ENCODE measurements around the gene MRTFB.
"Not testable (repeated sequence)": the region's sequence is repeated elsewhere in the genome, so short reads cannot be mapped to it uniquely, and the experiment has no call there.

MRTFB gene

GRCh38 chr16:14070877-14071575 lies at the start of gene MRTFB:
TSS of gene MRTFB (plus strand) at chr16:14071319. CDS start at chr16:14140607, 69,288 bp downstream.
- H3K36me3 ChIP-seq (ENCODE audit: control insufficient read depth, insufficient read depth, low read length), result no peaks in the 10 kb centered on the region
- peak; percentile 54 for DNase-seq (ENCODE audit: low read depth, low spot score)
- H3K27ac ChIP-seq (ENCODE audit: low read length), result no peak within 1 kb of the TSS
- peak within 1 kb of the TSS; percentile 51 for H3K4me3 ChIP-seq (ENCODE audit: low read length)
- H3K9me3 ChIP-seq (ENCODE audit: control insufficient read depth, insufficient read depth, low read length), result no peaks in the 10 kb centered on the region
- no peaks in the 10 kb centered on the region for H3K27me3 ChIP-seq (ENCODE audit: control insufficient read depth, insufficient read depth, low read length)
- WGBS (ENCODE audit: insufficient coverage, insufficient read length), result no CpG with 5 or more reads among the region's 86 CpGs
- peaks cover 4% of the 10 kb centered on the region; the same call in 1 of the 2 replicates for H3K4me1 ChIP-seq (ENCODE audit: control insufficient read depth, insufficient read depth, low read length)

- DNase-seq (ENCODE audit: low read depth, low spot score); H3K36me3 ChIP-seq (ENCODE audit: control insufficient read depth, insufficient read depth, low read length); H3K4me1 ChIP-seq (ENCODE audit: control insufficient read depth, insufficient read depth, low read length); H3K27ac ChIP-seq (ENCODE audit: low read length); H3K9me3 ChIP-seq (ENCODE audit: control insufficient read depth, insufficient read depth, low read length); H3K27me3 ChIP-seq (ENCODE audit: control insufficient read depth, insufficient read depth, low read length); H3K4me3 ChIP-seq (ENCODE audit: low read length): not testable (repeated sequence)
- no CpG with 5 or more reads among the region's 4 CpGs for WGBS (ENCODE audit: insufficient coverage, insufficient read length)
Measured at GRCh38 chr16:14023526-14023925, 47.6 kb upstream of the MRTFB start.

DNA sequence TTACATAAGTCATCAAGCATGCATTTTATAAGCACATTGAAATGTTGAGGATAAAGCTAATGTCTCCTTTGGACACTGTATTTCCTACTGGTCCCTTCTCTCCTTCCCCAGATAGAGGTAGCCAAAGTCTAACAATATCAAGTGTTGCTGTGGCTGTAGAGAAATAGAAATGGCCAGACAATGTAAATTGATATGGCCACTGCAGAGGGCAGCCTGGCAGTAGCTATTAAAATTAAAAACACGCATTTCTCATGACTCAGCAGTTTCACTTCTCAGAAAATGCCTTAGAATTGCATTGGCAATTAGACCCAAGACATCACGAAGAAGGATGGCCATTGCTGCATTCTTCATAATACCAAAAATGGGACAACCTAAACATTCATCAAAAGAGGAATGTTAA lies 46.8 kb upstream of the MRTFB start:
- Histone ChIP-seq H3K27ac (ENCODE audit: low read length) (no peak overlapping the region), H3K9me3 (ENCODE audit: control insufficient read depth, insufficient read depth, low read length) (no peaks in the 10 kb centered on the region), H3K27me3 (ENCODE audit: control insufficient read depth, insufficient read depth, low read length) (no peaks in the 10 kb centered on the region), H3K4me3 (ENCODE audit: low read length) (no peak overlapping the region), H3K36me3 (ENCODE audit: control insufficient read depth, insufficient read depth, low read length) (no peaks in the 10 kb centered on the region), H3K4me1 (ENCODE audit: control insufficient read depth, insufficient read depth, low read length) (no peaks in the 10 kb centered on the region)
- no CpG with 5 or more reads among the region's 2 CpGs for WGBS (ENCODE audit: insufficient coverage, insufficient read length)
- DNase-seq (ENCODE audit: low read depth, low spot score), result no peak

GRCh38 chr16:14026572-14027285 lies 44.4 kb upstream of the MRTFB start:
- WGBS (ENCODE audit: insufficient coverage, insufficient read length), result no CpG with 5 or more reads among the region's 3 CpGs
- Histone ChIP-seq H3K9me3 (ENCODE audit: control insufficient read depth, insufficient read depth, low read length) (no peaks in the 10 kb centered on the region), H3K27ac (ENCODE audit: low read length) (no peak overlapping the region), H3K4me1 (ENCODE audit: control insufficient read depth, insufficient read depth, low read length) (no peaks in the 10 kb centered on the region), H3K4me3 (ENCODE audit: low read length) (no peak overlapping the region), H3K36me3 (ENCODE audit: control insufficient read depth, insufficient read depth, low read length) (no peaks in the 10 kb centered on the region), H3K27me3 (ENCODE audit: control insufficient read depth, insufficient read depth, low read length) (no peaks in the 10 kb centered on the region)
- DNase-seq (ENCODE audit: low read depth, low spot score), result no peak

DNA sequence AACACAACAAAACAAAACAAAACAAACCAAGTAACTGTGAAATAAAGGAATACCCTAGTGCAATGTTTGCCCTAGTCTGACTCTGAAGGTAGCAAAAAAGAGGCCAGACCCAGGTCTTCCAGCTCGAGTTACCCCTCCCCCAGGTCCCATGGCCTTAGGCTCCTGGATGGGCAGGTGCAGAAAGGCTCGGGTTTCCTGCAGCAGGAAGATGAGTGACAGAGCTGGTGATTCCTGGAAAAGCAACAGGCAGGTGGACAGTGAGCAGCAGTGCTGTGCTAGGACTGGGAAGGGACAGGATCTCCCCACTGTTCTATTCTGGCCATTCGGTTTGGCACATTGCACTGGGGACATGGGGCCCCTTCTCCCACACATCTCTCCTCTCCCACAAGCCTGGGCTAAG lies 42.9 kb upstream of the MRTFB start:
- Histone ChIP-seq H3K36me3 (ENCODE audit: control insufficient read depth, insufficient read depth, low read length) (no peaks in the 10 kb centered on the region), H3K4me1 (ENCODE audit: control insufficient read depth, insufficient read depth, low read length) (no peaks in the 10 kb centered on the region), H3K9me3 (ENCODE audit: control insufficient read depth, insufficient read depth, low read length) (no peaks in the 10 kb centered on the region), H3K27me3 (ENCODE audit: control insufficient read depth, insufficient read depth, low read length) (no peaks in the 10 kb centered on the region), H3K27ac (ENCODE audit: low read length) (no peak overlapping the region), H3K4me3 (ENCODE audit: low read length) (no peak overlapping the region)
- DNase-seq (ENCODE audit: low read depth, low spot score), result no peak
- WGBS (ENCODE audit: insufficient coverage, insufficient read length), result no CpG with 5 or more reads among the region's 3 CpGs

DNA sequence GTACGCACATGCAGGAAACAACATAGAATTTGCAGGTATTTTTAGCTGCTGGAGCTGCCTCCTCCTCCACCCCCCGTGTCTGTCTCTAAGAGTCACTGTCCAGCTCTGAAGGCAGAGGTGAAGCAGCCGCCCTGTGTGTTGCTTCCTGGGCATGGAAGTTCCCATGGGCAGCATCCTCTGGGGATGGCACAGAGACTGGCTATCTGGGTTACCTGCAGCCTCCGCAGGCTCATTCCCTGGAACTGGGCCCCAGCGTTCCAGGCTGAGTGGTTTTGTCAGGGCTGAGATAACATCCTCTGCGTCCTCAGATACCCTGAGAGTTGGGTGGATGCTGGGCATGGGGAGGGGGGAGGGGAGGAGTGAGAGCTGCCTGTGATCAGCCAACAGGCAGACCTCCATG lies 41.5 kb upstream of the MRTFB start:
- no peaks in the 10 kb centered on the region for H3K36me3 ChIP-seq (ENCODE audit: control insufficient read depth, insufficient read depth, low read length)
- H3K4me1 ChIP-seq (ENCODE audit: control insufficient read depth, insufficient read depth, low read length), result no peaks in the 10 kb centered on the region
- no peaks in the 10 kb centered on the region for H3K27me3 ChIP-seq (ENCODE audit: control insufficient read depth, insufficient read depth, low read length)
- H3K27ac ChIP-seq (ENCODE audit: low read length), result no peak overlapping the region
- no peak for DNase-seq (ENCODE audit: low read depth, low spot score)
- no CpG with 5 or more reads among the region's 6 CpGs for WGBS (ENCODE audit: insufficient coverage, insufficient read length)
- H3K9me3 ChIP-seq (ENCODE audit: control insufficient read depth, insufficient read depth, low read length), result no peaks in the 10 kb centered on the region
- no peak overlapping the region for H3K4me3 ChIP-seq (ENCODE audit: low read length)

DNA sequence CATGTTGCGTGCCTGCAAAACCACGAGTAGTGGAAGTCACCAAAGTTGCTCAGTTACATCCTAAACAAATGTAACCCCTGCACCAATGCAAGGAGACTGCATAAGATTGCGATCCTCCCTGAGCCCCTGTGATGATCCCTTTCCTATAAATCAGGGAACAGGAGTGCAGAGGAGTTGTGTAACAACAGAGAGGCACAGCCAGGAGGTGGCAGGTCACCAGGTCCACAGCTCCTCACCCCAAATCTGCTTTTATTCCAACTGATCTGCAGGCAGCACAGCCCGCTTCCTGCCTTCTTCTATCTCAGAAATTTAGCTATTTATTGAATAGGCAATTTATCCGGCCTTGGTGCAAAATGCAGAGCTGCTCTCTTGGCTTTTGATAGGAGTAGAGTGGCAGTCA lies 36.0 kb upstream of the MRTFB start:
- Histone ChIP-seq H3K4me3 (ENCODE audit: low read length) (no peak overlapping the region), H3K36me3 (ENCODE audit: control insufficient read depth, insufficient read depth, low read length) (no peaks in the 10 kb centered on the region), H3K27me3 (ENCODE audit: control insufficient read depth, insufficient read depth, low read length) (no peaks in the 10 kb centered on the region), H3K9me3 (ENCODE audit: control insufficient read depth, insufficient read depth, low read length) (peaks cover 2% of the 10 kb centered on the region), H3K27ac (ENCODE audit: low read length) (no peak overlapping the region), H3K4me1 (ENCODE audit: control insufficient read depth, insufficient read depth, low read length) (no peaks in the 10 kb centered on the region)
- no CpG with 5 or more reads among the region's 5 CpGs for WGBS (ENCODE audit: insufficient coverage, insufficient read length)
- no peak for DNase-seq (ENCODE audit: low read depth, low spot score)

DNA sequence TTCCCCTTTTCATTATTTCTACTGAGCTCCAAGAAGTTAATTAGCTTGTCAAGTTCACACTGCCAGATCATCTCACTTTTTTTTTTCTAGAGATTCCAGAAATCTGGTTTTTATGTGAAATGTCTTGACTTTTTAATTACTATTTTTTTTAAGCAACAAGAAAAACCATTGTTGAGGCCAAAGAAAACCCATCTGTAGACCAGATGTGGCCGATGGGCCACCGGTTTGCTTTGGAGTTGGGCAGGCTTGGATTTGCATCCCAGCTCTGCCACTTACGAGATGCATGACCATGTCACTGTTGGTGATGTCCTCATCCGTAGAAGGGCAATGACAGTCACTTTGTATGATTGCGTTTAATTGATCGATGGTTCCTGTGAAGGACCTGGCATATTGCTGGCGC lies 34.2 kb upstream of the MRTFB start:
- Histone ChIP-seq H3K36me3 (ENCODE audit: control insufficient read depth, insufficient read depth, low read length) (no peaks in the 10 kb centered on the region), H3K4me1 (ENCODE audit: control insufficient read depth, insufficient read depth, low read length) (no peaks in the 10 kb centered on the region), H3K27ac (ENCODE audit: low read length) (no peak overlapping the region), H3K4me3 (ENCODE audit: low read length) (no peak overlapping the region), H3K27me3 (ENCODE audit: control insufficient read depth, insufficient read depth, low read length) (no peaks in the 10 kb centered on the region), H3K9me3 (ENCODE audit: control insufficient read depth, insufficient read depth, low read length) (peaks cover 2% of the 10 kb centered on the region)
- no peak for DNase-seq (ENCODE audit: low read depth, low spot score)
- no CpG with 5 or more reads among the region's 7 CpGs for WGBS (ENCODE audit: insufficient coverage, insufficient read length)

DNA sequence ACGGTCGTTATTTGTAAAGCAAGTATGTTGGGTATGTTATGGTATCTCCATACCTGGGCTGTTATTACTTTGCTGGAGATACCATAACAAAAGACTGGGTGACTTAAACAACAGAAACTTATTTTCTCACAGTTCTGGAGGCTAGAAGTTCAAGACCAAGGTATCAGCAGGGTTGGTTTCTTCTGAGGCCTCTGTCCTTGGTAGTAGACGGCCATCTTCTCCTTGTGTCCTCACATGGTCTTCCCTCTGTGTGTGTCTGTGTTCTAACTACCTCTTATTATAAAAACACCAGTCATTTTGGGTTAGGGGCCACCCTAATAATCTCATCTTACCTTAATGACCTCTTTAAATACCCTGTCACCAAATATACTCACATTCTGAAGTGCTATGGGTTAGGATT lies 33.2 kb upstream of the MRTFB start:
- no CpG with 5 or more reads among the region's 3 CpGs for WGBS (ENCODE audit: insufficient coverage, insufficient read length)
- Histone ChIP-seq H3K4me3 (ENCODE audit: low read length) (no peak overlapping the region), H3K27ac (ENCODE audit: low read length) (no peak overlapping the region), H3K36me3 (ENCODE audit: control insufficient read depth, insufficient read depth, low read length) (no peaks in the 10 kb centered on the region), H3K9me3 (ENCODE audit: control insufficient read depth, insufficient read depth, low read length) (peaks cover 2% of the 10 kb centered on the region), H3K4me1 (ENCODE audit: control insufficient read depth, insufficient read depth, low read length) (no peaks in the 10 kb centered on the region), H3K27me3 (ENCODE audit: control insufficient read depth, insufficient read depth, low read length) (no peaks in the 10 kb centered on the region)
- DNase-seq (ENCODE audit: low read depth, low spot score), result no peak

DNA sequence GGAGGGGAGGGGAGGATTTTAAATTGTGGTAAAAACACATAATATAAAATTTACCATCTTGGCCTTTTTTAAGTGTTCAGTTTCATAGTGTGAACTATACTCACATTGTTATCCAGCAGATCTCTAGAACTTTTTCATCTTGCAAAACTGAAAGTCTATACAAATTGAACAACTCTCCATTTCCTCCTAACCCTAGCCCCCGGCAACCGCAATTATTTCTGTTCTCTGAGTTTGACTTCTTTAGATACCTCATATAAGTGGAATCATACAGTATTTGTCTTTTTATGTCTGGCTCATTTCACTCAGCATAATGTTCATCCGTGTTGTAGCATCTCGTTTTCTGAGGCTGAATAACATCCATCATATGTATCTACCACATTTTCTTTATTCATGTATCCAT lies 30.0 kb upstream of the MRTFB start:
- Histone ChIP-seq H3K36me3 (ENCODE audit: control insufficient read depth, insufficient read depth, low read length) (no peaks in the 10 kb centered on the region), H3K27me3 (ENCODE audit: control insufficient read depth, insufficient read depth, low read length) (no peaks in the 10 kb centered on the region), H3K9me3 (ENCODE audit: control insufficient read depth, insufficient read depth, low read length) (peaks cover 2% of the 10 kb centered on the region), H3K4me1 (ENCODE audit: control insufficient read depth, insufficient read depth, low read length) (no peaks in the 10 kb centered on the region), H3K27ac (ENCODE audit: low read length) (no peak overlapping the region), H3K4me3 (ENCODE audit: low read length) (no peak overlapping the region)
- no CpG with 5 or more reads among the region's 4 CpGs for WGBS (ENCODE audit: insufficient coverage, insufficient read length)
- no peak for DNase-seq (ENCODE audit: low read depth, low spot score)

- no peaks in the 10 kb centered on the region for H3K27me3 ChIP-seq (ENCODE audit: control insufficient read depth, insufficient read depth, low read length)
- peaks cover 2% of the 10 kb centered on the region for H3K9me3 ChIP-seq (ENCODE audit: control insufficient read depth, insufficient read depth, low read length)
- no CpG with 5 or more reads among the region's 10 CpGs for WGBS (ENCODE audit: insufficient coverage, insufficient read length)
- H3K27ac ChIP-seq (ENCODE audit: low read length), result no peak overlapping the region
- H3K36me3 ChIP-seq (ENCODE audit: control insufficient read depth, insufficient read depth, low read length), result no peaks in the 10 kb centered on the region
- no peak for DNase-seq (ENCODE audit: low read depth, low spot score)
- no peak overlapping the region for H3K4me3 ChIP-seq (ENCODE audit: low read length)
- H3K4me1 ChIP-seq (ENCODE audit: control insufficient read depth, insufficient read depth, low read length), result no peaks in the 10 kb centered on the region
Measured at GRCh38 chr16:14042706-14043105, 28.4 kb upstream of the MRTFB start.
